Measurements from ENCODE around the gene GPRC5B. TPM values are rescaled to one million over a fixed set of nuclear protein-coding genes. Genes with fewer than 3 reads are reported as not detected.

GPRC5B gene
- total RNA-seq, 1 experiment from 2014 or later = 6.9 TPM

DNA sequence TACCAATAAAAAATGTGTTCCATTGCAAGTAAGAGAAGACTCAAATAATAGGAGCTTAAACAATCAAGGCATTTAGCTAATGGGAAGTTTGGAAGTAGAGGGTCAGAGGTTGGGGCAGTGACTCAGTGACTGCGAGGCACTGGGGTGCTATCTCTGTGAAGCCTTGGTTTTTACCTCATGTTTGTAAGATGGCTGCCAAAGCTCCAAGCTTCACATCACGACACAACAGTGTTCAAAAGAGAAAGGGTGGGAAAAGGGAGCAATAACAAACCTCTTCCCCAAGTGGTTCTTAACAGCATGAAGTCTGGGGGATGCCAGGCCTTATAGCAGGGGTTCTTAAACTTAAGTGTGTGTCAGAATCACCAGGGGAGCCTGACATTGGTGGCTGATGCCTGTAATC is 26.6 kb upstream of the GPRC5B start:
- no peak for DNase-seq (ENCODE audit: low spot score)
- Histone ChIP-seq H3K36me3 (ENCODE audit: insufficient read depth, low read length, poor library complexity, severe bottlenecking) (no peaks in the 10 kb centered on the region), H3K4me1 (ENCODE audit: insufficient read depth, low read length, poor library complexity, severe bottlenecking) (no peaks in the 10 kb centered on the region), H3K27ac (ENCODE audit: low read depth, low read length, poor library complexity, severe bottlenecking) (no peak overlapping the region), H3K9me3 (ENCODE audit: low read depth, low read length, poor library complexity, severe bottlenecking) (no peaks in the 10 kb centered on the region), H3K4me3 (ENCODE audit: low read depth, low read length, poor library complexity, severe bottlenecking) (no peak overlapping the region), H3K27me3 (replicated peaks; ENCODE audit: insufficient read depth, low read depth, low read length, poor library complexity) (no peaks in the 10 kb centered on the region)
- BruUV-seq (replicated peaks) = no TSS peak
- POLR2A ChIA-PET (ENCODE audit: low non-redundant PET) = no interaction called here
- CTCF ChIA-PET = interaction anchor here (0.7 kb wide), 1 partner anchor 503 kb away, joined by 3 read pairs; no protein-coding TSS in a partner anchor
- no peak for TF ChIP-seq EZH2 (IDR thresholded peaks at IDR 0.05; ENCODE audit: borderline replicate concordance, low read depth, low read length, poor library complexity, severe bottlenecking)
- TF ChIP-seq, protein P1, sequence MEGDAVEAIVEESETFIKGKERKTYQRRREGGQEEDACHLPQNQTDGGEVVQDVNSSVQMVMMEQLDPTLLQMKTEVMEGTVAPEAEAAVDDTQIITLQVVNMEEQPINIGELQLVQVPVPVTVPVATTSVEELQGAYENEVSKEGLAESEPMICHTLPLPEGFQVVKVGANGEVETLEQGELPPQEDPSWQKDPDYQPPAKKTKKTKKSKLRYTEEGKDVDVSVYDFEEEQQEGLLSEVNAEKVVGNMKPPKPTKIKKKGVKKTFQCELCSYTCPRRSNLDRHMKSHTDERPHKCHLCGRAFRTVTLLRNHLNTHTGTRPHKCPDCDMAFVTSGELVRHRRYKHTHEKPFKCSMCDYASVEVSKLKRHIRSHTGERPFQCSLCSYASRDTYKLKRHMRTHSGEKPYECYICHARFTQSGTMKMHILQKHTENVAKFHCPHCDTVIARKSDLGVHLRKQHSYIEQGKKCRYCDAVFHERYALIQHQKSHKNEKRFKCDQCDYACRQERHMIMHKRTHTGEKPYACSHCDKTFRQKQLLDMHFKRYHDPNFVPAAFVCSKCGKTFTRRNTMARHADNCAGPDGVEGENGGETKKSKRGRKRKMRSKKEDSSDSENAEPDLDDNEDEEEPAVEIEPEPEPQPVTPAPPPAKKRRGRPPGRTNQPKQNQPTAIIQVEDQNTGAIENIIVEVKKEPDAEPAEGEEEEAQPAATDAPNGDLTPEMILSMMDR (conservative IDR thresholded peaks at IDR 0.05; ENCODE audit: low read depth, low read length) = no peak
- intact Hi-C loops (cut with micrococcal nuclease; ENCODE audit: unreplicated experiment) = no loop called here

DNA sequence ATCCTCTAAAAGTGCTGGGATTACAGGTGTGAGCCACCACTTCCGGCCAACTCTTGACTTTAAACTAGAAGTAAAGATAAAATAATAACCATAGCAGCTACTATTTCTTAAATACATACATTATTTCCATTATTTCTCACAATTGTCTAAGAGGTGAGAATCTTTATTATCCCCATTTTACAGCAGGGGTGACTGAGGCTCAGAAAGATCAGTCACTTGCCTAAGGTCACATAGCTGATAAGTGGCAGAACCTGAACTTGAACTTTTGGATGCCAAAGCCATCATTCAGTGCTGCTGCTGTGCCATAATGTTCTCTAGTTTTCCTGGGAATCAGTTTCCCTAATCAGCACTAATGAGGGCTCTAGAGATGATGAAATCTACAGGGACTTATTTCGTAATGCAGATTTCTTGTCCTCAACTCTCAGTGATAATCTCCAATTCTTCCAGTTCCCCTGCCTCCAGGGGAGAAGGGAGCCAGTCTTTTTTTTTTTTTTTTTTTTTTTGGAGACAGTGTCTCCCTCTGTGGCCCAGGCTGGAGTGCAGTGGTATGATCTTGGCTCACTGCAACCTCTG is 25.2 kb upstream of the GPRC5B start:
- ChIA-PET CTCF (no interaction called here), POLR2A (ENCODE audit: low non-redundant PET) (no interaction called here)
- Histone ChIP-seq H3K36me3 (ENCODE audit: insufficient read depth, low read length, poor library complexity, severe bottlenecking) (no peaks in the 10 kb centered on the region), H3K9me3 (ENCODE audit: low read depth, low read length, poor library complexity, severe bottlenecking) (no peaks in the 10 kb centered on the region), H3K4me3 (ENCODE audit: low read depth, low read length, poor library complexity, severe bottlenecking) (no peak overlapping the region), H3K4me1 (ENCODE audit: insufficient read depth, low read length, poor library complexity, severe bottlenecking) (no peaks in the 10 kb centered on the region), H3K27me3 (replicated peaks; ENCODE audit: insufficient read depth, low read depth, low read length, poor library complexity) (no peaks in the 10 kb centered on the region), H3K27ac (ENCODE audit: low read depth, low read length, poor library complexity, severe bottlenecking) (no peak overlapping the region)
- intact Hi-C loops (cut with micrococcal nuclease; ENCODE audit: unreplicated experiment) = no loop called here
- no peak for TF ChIP-seq EZH2 (IDR thresholded peaks at IDR 0.05; ENCODE audit: borderline replicate concordance, low read depth, low read length, poor library complexity, severe bottlenecking)
- TF ChIP-seq, protein P1 (conservative IDR thresholded peaks at IDR 0.05; ENCODE audit: low read depth, low read length) = no peak
- BruUV-seq (replicated peaks) = no TSS peak
- DNase-seq (ENCODE audit: low spot score) = no peak

DNA sequence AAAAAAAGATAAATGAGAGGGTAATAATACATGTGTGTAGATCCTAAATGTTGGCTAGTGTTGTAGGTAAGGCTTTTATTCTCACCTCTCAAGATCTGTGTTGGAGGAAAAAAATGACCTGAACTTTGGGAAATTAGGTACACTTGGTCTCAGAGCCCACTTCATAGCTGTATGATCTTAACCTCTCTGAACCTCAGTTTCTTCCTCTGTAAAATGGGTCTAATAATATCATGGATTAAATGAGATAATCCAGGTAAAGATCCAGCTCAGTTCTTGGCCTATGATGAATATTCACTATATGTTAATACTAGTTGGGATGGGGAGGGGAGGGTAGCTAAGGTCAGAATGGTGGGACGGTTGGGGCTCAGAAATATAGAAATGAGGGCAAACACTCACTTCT is 24.3 kb upstream of the GPRC5B start:
- TF ChIP-seq EZH2 (IDR thresholded peaks at IDR 0.05; ENCODE audit: borderline replicate concordance, low read depth, low read length, poor library complexity, severe bottlenecking) = no peak
- TF ChIP-seq, protein P1 (conservative IDR thresholded peaks at IDR 0.05; ENCODE audit: low read depth, low read length) = no peak
- intact Hi-C loops (cut with micrococcal nuclease; ENCODE audit: unreplicated experiment) = no loop called here
- CTCF ChIA-PET = interaction anchor here (0.6 to 2.5 kb wide), 2 partner anchors 423 to 476 kb away, joined by 3 to 43 read pairs; no protein-coding TSS in a partner anchor
- Histone ChIP-seq H3K4me1 (ENCODE audit: insufficient read depth, low read length, poor library complexity, severe bottlenecking) (no peaks in the 10 kb centered on the region), H3K4me3 (ENCODE audit: low read depth, low read length, poor library complexity, severe bottlenecking) (no peak overlapping the region), H3K27ac (ENCODE audit: low read depth, low read length, poor library complexity, severe bottlenecking) (no peak overlapping the region), H3K9me3 (ENCODE audit: low read depth, low read length, poor library complexity, severe bottlenecking) (no peaks in the 10 kb centered on the region), H3K27me3 (replicated peaks; ENCODE audit: insufficient read depth, low read depth, low read length, poor library complexity) (no peaks in the 10 kb centered on the region), H3K36me3 (ENCODE audit: insufficient read depth, low read length, poor library complexity, severe bottlenecking) (no peaks in the 10 kb centered on the region)
- BruUV-seq (replicated peaks) = no TSS peak
- POLR2A ChIA-PET (ENCODE audit: low non-redundant PET) = no interaction called here
- no peak for DNase-seq (ENCODE audit: low spot score)
